Liver (tissue), 9 donors: ENCODE data around the gene NARS2. TPM values are rescaled to one million over a fixed set of nuclear protein-coding genes. Genes with fewer than 3 reads are reported as not detected.

Source experiments
- DNase-seq: peaks from one replicate; pipeline ENCODE4 v3.0.0-alpha.2; 2017; ENCODE audit warnings: low spot score
- H3K27ac ChIP-seq, 2 donors: one replicate each; pipeline ENCODE4 v1.7.0; 2013; ENCODE audit warnings: inconsistent platforms in 2 of 2, low read length in 2 of 2, control low read depth in 1 of 2, low read depth in 1 of 2, mild to moderate bottlenecking in 1 of 2
- H3K27me3 ChIP-seq, 4 donors: one replicate each; pipeline versions ENCODE4 v1.6.1 to v1.7.0; 2013; ENCODE audit warnings: low read length in 3 of 4, inconsistent platforms in 1 of 4, mild to moderate bottlenecking in 1 of 4, moderate library complexity in 1 of 4; ENCODE audit not compliant: control insufficient read depth in 4 of 4, insufficient read depth in 4 of 4
- H3K36me3 ChIP-seq, 4 donors: one replicate each; pipeline versions ENCODE4 v1.6.1 to v1.7.0; 2013; ENCODE audit warnings: low read length in 3 of 4, mild to moderate bottlenecking in 3 of 4, low read depth in 1 of 4, moderate library complexity in 1 of 4; ENCODE audit not compliant: control insufficient read depth in 4 of 4, insufficient read depth in 3 of 4
- H3K4me1 ChIP-seq, 4 donors: one replicate each; pipeline versions ENCODE4 v1.6.1 to v1.7.0; 2013; ENCODE audit warnings: low read length in 3 of 4, mild to moderate bottlenecking in 3 of 4, moderate library complexity in 1 of 4; ENCODE audit not compliant: control insufficient read depth in 4 of 4, insufficient read depth in 4 of 4
- H3K4me3 ChIP-seq, 3 donors: one replicate each; pipeline versions ENCODE4 v1.6.1 to v1.7.0; 2013; ENCODE audit warnings: low read length in 3 of 3, control low read depth in 1 of 3, low read depth in 1 of 3, mild to moderate bottlenecking in 1 of 3
- H3K9ac ChIP-seq, 2 donors: one replicate each; pipeline ENCODE4 v1.7.0; 2013; ENCODE audit warnings: low read length in 2 of 2, mild to moderate bottlenecking in 2 of 2, moderate library complexity in 2 of 2, control low read depth in 1 of 2, low read depth in 1 of 2
- H3K9me3 ChIP-seq, 4 donors: one replicate each; pipeline versions ENCODE4 v1.6.1 to v1.7.0; 2013; ENCODE audit warnings: low read length in 3 of 4; ENCODE audit not compliant: control insufficient read depth in 4 of 4
- ATF3 ChIP-seq: IDR thresholded peaks from 2 replicates; pipeline ENCODE4 v1.6.1; 2016; ENCODE audit warnings: antibody characterized with exemption
- CTCF ChIP-seq: fragments of 150-350 bp; IDR thresholded peaks from 2 replicates; pipeline ENCODE4 v1.5.1; 2017; ENCODE audit warnings: improper control_type of control experiment, low read depth, low read length; ENCODE audit not compliant: missing input control
- FOXA1 ChIP-seq: IDR thresholded peaks from 2 replicates; pipeline ENCODE4 v1.6.1; 2016; ENCODE audit warnings: antibody characterized with exemption
- FOXA2 ChIP-seq: IDR thresholded peaks from 2 replicates; pipeline ENCODE4 v1.6.1; 2016; ENCODE audit warnings: antibody characterized with exemption
- HNF4A ChIP-seq, 2 donors: conservative IDR thresholded peaks; 2 replicates each; pipeline ENCODE4 v1.6.1; 2016; ENCODE audit warnings: antibody characterized with exemption in 2 of 2, mild to moderate bottlenecking in 2 of 2
- HNF4G ChIP-seq: IDR thresholded peaks from 2 replicates; pipeline ENCODE4 v1.6.1; 2016; ENCODE audit warnings: antibody characterized with exemption
- JUND ChIP-seq, 2 donors: IDR thresholded peaks; 2 replicates each; pipeline ENCODE4 v1.6.1; 2016; ENCODE audit warnings: antibody characterized with exemption in 2 of 2
- MAX ChIP-seq: IDR thresholded peaks from 2 replicates; pipeline ENCODE4 v1.6.1; 2016; ENCODE audit warnings: antibody characterized with exemption
- RXRA ChIP-seq, 2 donors: IDR thresholded peaks; 2 replicates each; pipeline ENCODE4 v1.6.1; 2017 to 2018; ENCODE audit warnings: antibody characterized with exemption in 2 of 2, mild to moderate bottlenecking in 1 of 2
- SP1 ChIP-seq: IDR thresholded peaks from 2 replicates; pipeline ENCODE4 v1.6.1; 2018; ENCODE audit warnings: antibody characterized with exemption, mild to moderate bottlenecking
- TAF1 ChIP-seq: conservative IDR thresholded peaks from 2 replicates; pipeline ENCODE4 v1.6.1; 2016; ENCODE audit warnings: antibody characterized with exemption, mild to moderate bottlenecking
- YY1 ChIP-seq: IDR thresholded peaks from 2 replicates; pipeline ENCODE4 v1.6.1; 2016; ENCODE audit warnings: antibody characterized with exemption, mild to moderate bottlenecking
- ZBTB33 ChIP-seq: IDR thresholded peaks from 2 replicates; pipeline ENCODE4 v1.6.1; 2016; ENCODE audit warnings: antibody characterized with exemption
- WGBS: extraction: QIAGEN DNeasy Blood & Tissue Kit; methylation state at CpG from one replicate; pipeline ENCODE4 v1.1.7; 2013; 5-methylcytosine and 5-hydroxymethylcytosine counted together
- polyA plus RNA-seq, 2 donors: library from polyadenylated mRNA; stranded (reverse) in 1 of 2; unstranded in 1 of 2; fragments of 200-250 nt in 1 of 2; fragments of >200 nt in 1 of 2; fragmentation: Nextera tagmentation in 1 of 2; extraction: Ambion mirVana in 1 of 2; gene quantifications; one replicate each; pipeline versions ENCODE4 v1.2.1 to v1.2.3, GENCODE V29; 2013 to 2015
- total RNA-seq, 2 donors: library from RNA; depleted of rRNA; stranded (reverse); fragments of >200 nt; gene quantifications; one replicate each; pipeline ENCODE4 v1.2.3, GENCODE V29; 2014
- donor health status: healthy.
- donor health status: healthy.
- donor health status: healthy.
- donor health status: healthy.
- donor health status: healthy.

NARS2 gene
- total and polyA plus RNA-seq, 4 donors, result 10.4 to 19.4 (median 11.8) TPM

GRCh38 chr11:78446210-78446609, 128.5 kb downstream of the NARS2 start:
- H3K9me3 ChIP-seq, result no peaks in the 10 kb centered on the region
- DNase-seq, result no peak
- H3K4me1 ChIP-seq, result peaks cover 0 to under 1% (median 0%) of the 10 kb centered on the region in 4 donors
- H3K9ac ChIP-seq, result no peak overlapping the region
- H3K27ac ChIP-seq, result no peak overlapping the region
- H3K4me3 ChIP-seq, result no peak overlapping the region
- H3K36me3 ChIP-seq, result peaks cover 2 to 3% (median 3%) of the 10 kb centered on the region in 4 donors
- TF ChIP-seq RXRA (IDR thresholded peaks at IDR 0.05) (no peak), FOXA1 (no peak), HNF4A (conservative IDR thresholded peaks at IDR 0.05) (no peak), SP1 (no peak), HNF4G (no peak), ZBTB33 (no peak), JUND (IDR thresholded peaks at IDR 0.05) (no peak)
- H3K27me3 ChIP-seq, result no peaks in the 10 kb centered on the region

- 86% methylated on average over 1 of the region's 1 CpG for WGBS
- TF ChIP-seq FOXA2 (no peak), MAX (no peak)
- no peak overlapping the region for H3K9ac ChIP-seq
- H3K36me3 ChIP-seq, result peaks cover 2 to 3% (median 3%) of the 10 kb centered on the region in 4 donors
- no peak overlapping the region for H3K27ac ChIP-seq
- no peaks in the 10 kb centered on the region for H3K4me1 ChIP-seq
- no peak for DNase-seq
- no peak overlapping the region for H3K4me3 ChIP-seq
- no peaks in the 10 kb centered on the region for H3K27me3 ChIP-seq
- H3K9me3 ChIP-seq, result no peaks in the 10 kb centered on the region
Measured at GRCh38 chr11:78444726-78445125, 129.9 kb downstream of the NARS2 start.

GRCh38 chr11:78441956-78442355, 132.7 kb downstream of the NARS2 start:
- Histone ChIP-seq H3K4me3 (no peak overlapping the region), H3K4me1 (no peaks in the 10 kb centered on the region), H3K9me3 (no peaks in the 10 kb centered on the region), H3K9ac (no peak overlapping the region), H3K27ac (no peak overlapping the region), H3K36me3 (peaks cover 2 to 4% (median 3%) of the 10 kb centered on the region in 4 donors), H3K27me3 (no peaks in the 10 kb centered on the region)
- TF ChIP-seq FOXA2, result no peak
- no peak for TF ChIP-seq CTCF
- TF ChIP-seq TAF1, result no peak
- no peak for TF ChIP-seq HNF4G
- TF ChIP-seq ATF3, result no peak
- TF ChIP-seq YY1, result no peak
- TF ChIP-seq FOXA1, result no peak
- TF ChIP-seq ZBTB33, result no peak
- TF ChIP-seq RXRA (IDR thresholded peaks at IDR 0.05), result no peak
- 84% methylated on average over 4 of the region's 4 CpGs for WGBS
- DNase-seq, result no peak
